ENCODE results near the gene MSN. TPM values are rescaled to one million over a fixed set of nuclear protein-coding genes. Genes with fewer than 3 reads are reported as not detected.

Gene MSN
- total RNA-seq, 1 donor from 2014 or later = 255 TPM

- no peak for DNase-seq (ENCODE audit: low read depth in 2 of 2)
Observed at GRCh38 chrX:65673857-65674203, 6.4 kb downstream of the MSN start.

GRCh38 chrX:65674204-65674893 lies 6.9 kb downstream of the MSN start:
- peak in 1 of 2 donors; percentile 46 for DNase-seq (ENCODE audit: low read depth in 2 of 2)

- peak in 1 of 2 donors; percentile 91 for DNase-seq (ENCODE audit: low read depth in 2 of 2)
Observed at GRCh38 chrX:65677954-65678469, 10.6 kb downstream of the MSN start.

GRCh38 chrX:65679071-65679540 lies 11.7 kb downstream of the MSN start:
- DNase-seq (ENCODE audit: low read depth in 2 of 2) = peak in 1 of 2 donors; percentile 82

GRCh38 chrX:65681810-65682209 lies 14.4 kb downstream of the MSN start:
- DNase-seq (ENCODE audit: low read depth in 2 of 2) = no peak

- DNase-seq (ENCODE audit: low read depth in 2 of 2) = no peak
Observed at GRCh38 chrX:65685112-65685511, 17.7 kb downstream of the MSN start.

GRCh38 chrX:65686236-65686635 lies 18.8 kb downstream of the MSN start:
- peak in 1 of 2 donors; percentile 53 for DNase-seq (ENCODE audit: low read depth in 2 of 2)

GRCh38 chrX:65687367-65687766 lies 19.9 kb downstream of the MSN start:
- DNase-seq (ENCODE audit: low read depth in 2 of 2) = no peak

GRCh38 chrX:65688403-65688871 lies 21.0 kb downstream of the MSN start:
- DNase-seq (ENCODE audit: low read depth in 2 of 2) = peak in 1 of 2 donors; percentile 21

GRCh38 chrX:65689377-65689776 lies 21.9 kb downstream of the MSN start:
- DNase-seq (ENCODE audit: low read depth in 2 of 2) = no peak

- DNase-seq (ENCODE audit: low read depth in 2 of 2) = peak in 1 of 2 donors; percentile 38
Observed at GRCh38 chrX:65690057-65690855, 22.8 kb downstream of the MSN start.

GRCh38 chrX:65695849-65696449 lies 28.5 kb downstream of the MSN start:
- DNase-seq (ENCODE audit: low read depth in 2 of 2) = no peak

- DNase-seq (ENCODE audit: low read depth in 2 of 2) = no peak
Observed at GRCh38 chrX:65696613-65697012, 29.2 kb downstream of the MSN start.

GRCh38 chrX:65697211-65697641 lies 29.8 kb downstream of the MSN start:
- DNase-seq (ENCODE audit: low read depth in 2 of 2) = peak in 1 of 2 donors; percentile 15

GRCh38 chrX:65697915-65698796 lies 30.7 kb downstream of the MSN start:
- DNase-seq (ENCODE audit: low read depth in 2 of 2) = peak in 1 of 2 donors; percentile 60

GRCh38 chrX:65702956-65703355 lies 35.5 kb downstream of the MSN start:
- no peak for DNase-seq (ENCODE audit: low read depth in 2 of 2)

GRCh38 chrX:65705439-65705838 lies 38.0 kb downstream of the MSN start:
- DNase-seq (ENCODE audit: low read depth in 2 of 2) = no peak

- DNase-seq (ENCODE audit: low read depth in 2 of 2) = peak in 1 of 2 donors; percentile 78
Observed at GRCh38 chrX:65706041-65706828, 38.8 kb downstream of the MSN start.

- no peak for DNase-seq (ENCODE audit: low read depth in 2 of 2)
Observed at GRCh38 chrX:65707151-65707550, 39.7 kb downstream of the MSN start.
